Hepatocyte (in vitro differentiated cells): ENCODE measurements around the gene SOCS3. TPM values are rescaled to one million over a fixed set of nuclear protein-coding genes. Genes with fewer than 3 reads are reported as not detected.

Experiments
- DNase-seq: peaks from one replicate; pipeline ENCODE4 v3.0.0-alpha.2; 2016; ENCODE audit warnings: low spot score
- H2AFZ ChIP-seq: fragments of 200-600 bp; sonication (generic); 2 replicates; pipeline ENCODE4 v1.6.0; 2016; ENCODE audit warnings: antibody characterized with exemption, mild to moderate bottlenecking
- H3K27ac ChIP-seq: fragments of 200-600 bp; sonication (generic); 2 replicates; pipeline ENCODE4 v1.5.1; 2016; ENCODE audit warnings: mild to moderate bottlenecking
- H3K27me3 ChIP-seq: fragments of 200-600 bp; sonication (generic); 2 replicates; pipeline ENCODE4 v1.6.1; 2016
- H3K36me3 ChIP-seq: fragments of 200-600 bp; sonication (generic); replicated peaks from 2 replicates; pipeline ENCODE4 v1.5.1; 2016; ENCODE audit warnings: low read depth; ENCODE audit not compliant: insufficient read depth
- H3K4me1 ChIP-seq: fragments of 200-600 bp; sonication (generic); 2 replicates; pipeline ENCODE4 v1.5.1; 2016; ENCODE audit warnings: mild to moderate bottlenecking, moderate library complexity; ENCODE audit not compliant: insufficient read depth
- H3K4me2 ChIP-seq: fragments of 200-600 bp; sonication (generic); 2 replicates; pipeline ENCODE4 v1.6.0; 2016
- H3K4me3 ChIP-seq: fragments of 200-600 bp; sonication (generic); 2 replicates; pipeline ENCODE4 v1.5.1; 2016; ENCODE audit warnings: mild to moderate bottlenecking
- H3K79me2 ChIP-seq: fragments of 200-600 bp; sonication (generic); 2 replicates; pipeline ENCODE4 v1.6.0; 2017; ENCODE audit warnings: mild to moderate bottlenecking
- H3K9me2 ChIP-seq: fragments of 200-600 bp; sonication (generic); replicated peaks from 2 replicates; pipeline ENCODE4 v1.6.0; 2017; ENCODE audit warnings: mild to moderate bottlenecking; ENCODE audit not compliant: insufficient read depth
- H3K9me3 ChIP-seq: fragments of 200-600 bp; sonication (generic); 2 replicates; pipeline ENCODE4 v1.5.1; 2016; ENCODE audit warnings: low read depth, mild to moderate bottlenecking
- H4K20me1 ChIP-seq: fragments of 200-600 bp; sonication (generic); 2 replicates; pipeline ENCODE4 v1.6.0; 2016; ENCODE audit warnings: mild to moderate bottlenecking; ENCODE audit not compliant: insufficient read depth, poor library complexity, severe bottlenecking
- EZH2 ChIP-seq: fragments of 200-600 bp; sonication (generic); IDR thresholded peaks from 2 replicates; pipeline ENCODE4 v1.6.1; 2016; ENCODE audit warnings: antibody characterized with exemption, mild to moderate bottlenecking, borderline replicate concordance
- EZH2phosphoT487 ChIP-seq: fragments of 200-600 bp; sonication (generic); IDR thresholded peaks from one replicate; pipeline ENCODE4 v1.6.1; 2018; ENCODE audit warnings: antibody characterized with exemption, mild to moderate bottlenecking, low read depth, moderate library complexity; ENCODE audit not compliant: unreplicated experiment, severe bottlenecking
- WGBS: methylation state at CpG from one replicate; pipeline ENCODE4 v1.1.6; 2016; ENCODE audit warnings: low lambda C conversion rate; ENCODE audit errors: missing lambda C conversion rate; 5-methylcytosine and 5-hydroxymethylcytosine counted together
- polyA plus RNA-seq: library from polyadenylated mRNA; unstranded; fragments of >200 nt; fragmentation: Nextera tagmentation; extraction: Ambion mirVana; gene quantifications from 2 replicates; pipeline ENCODE4 v1.2.1, GENCODE V29; 2016
- total RNA-seq: library from RNA; depleted of rRNA; stranded (reverse); fragments of >200 nt; gene quantifications from 2 replicates; pipeline ENCODE4 v1.2.3, GENCODE V29; 2014
- TF ChIP-seq, protein P1 (sequence below): fragments of 200-600 bp; sonication (generic); IDR thresholded peaks from 2 replicates; pipeline ENCODE4 v1.5.1; 2016; ENCODE audit warnings: antibody characterized with exemption, mild to moderate bottlenecking; ENCODE audit not compliant: poor library complexity

SOCS3 gene
- total and polyA plus RNA-seq, 2 experiments from 2014 or later = 172 to 181 TPM

GRCh38 chr17:78330570-78331224 lies 29.2 kb downstream of the SOCS3 start:
- 64% methylated on average over 13 of the region's 13 CpGs for WGBS
- Histone ChIP-seq H3K27ac (no peak overlapping the region), H3K36me3 (no peaks in the 10 kb centered on the region), H3K79me2 (no peaks in the 10 kb centered on the region), H3K4me3 (no peak overlapping the region), H3K4me2 (no peak overlapping the region), H3K9me3 (no peaks in the 10 kb centered on the region), H4K20me1 (no peaks in the 10 kb centered on the region), H3K9me2 (no peaks in the 10 kb centered on the region), H3K4me1 (peaks cover 6% of the 10 kb centered on the region), H3K27me3 (no peaks in the 10 kb centered on the region), H2AFZ (no peak overlapping the region)
- TF ChIP-seq, protein P1, sequence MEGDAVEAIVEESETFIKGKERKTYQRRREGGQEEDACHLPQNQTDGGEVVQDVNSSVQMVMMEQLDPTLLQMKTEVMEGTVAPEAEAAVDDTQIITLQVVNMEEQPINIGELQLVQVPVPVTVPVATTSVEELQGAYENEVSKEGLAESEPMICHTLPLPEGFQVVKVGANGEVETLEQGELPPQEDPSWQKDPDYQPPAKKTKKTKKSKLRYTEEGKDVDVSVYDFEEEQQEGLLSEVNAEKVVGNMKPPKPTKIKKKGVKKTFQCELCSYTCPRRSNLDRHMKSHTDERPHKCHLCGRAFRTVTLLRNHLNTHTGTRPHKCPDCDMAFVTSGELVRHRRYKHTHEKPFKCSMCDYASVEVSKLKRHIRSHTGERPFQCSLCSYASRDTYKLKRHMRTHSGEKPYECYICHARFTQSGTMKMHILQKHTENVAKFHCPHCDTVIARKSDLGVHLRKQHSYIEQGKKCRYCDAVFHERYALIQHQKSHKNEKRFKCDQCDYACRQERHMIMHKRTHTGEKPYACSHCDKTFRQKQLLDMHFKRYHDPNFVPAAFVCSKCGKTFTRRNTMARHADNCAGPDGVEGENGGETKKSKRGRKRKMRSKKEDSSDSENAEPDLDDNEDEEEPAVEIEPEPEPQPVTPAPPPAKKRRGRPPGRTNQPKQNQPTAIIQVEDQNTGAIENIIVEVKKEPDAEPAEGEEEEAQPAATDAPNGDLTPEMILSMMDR = no peak
- no peak for TF ChIP-seq EZH2
- TF ChIP-seq EZH2phosphoT487 = no peak
- no peak for DNase-seq

DNA sequence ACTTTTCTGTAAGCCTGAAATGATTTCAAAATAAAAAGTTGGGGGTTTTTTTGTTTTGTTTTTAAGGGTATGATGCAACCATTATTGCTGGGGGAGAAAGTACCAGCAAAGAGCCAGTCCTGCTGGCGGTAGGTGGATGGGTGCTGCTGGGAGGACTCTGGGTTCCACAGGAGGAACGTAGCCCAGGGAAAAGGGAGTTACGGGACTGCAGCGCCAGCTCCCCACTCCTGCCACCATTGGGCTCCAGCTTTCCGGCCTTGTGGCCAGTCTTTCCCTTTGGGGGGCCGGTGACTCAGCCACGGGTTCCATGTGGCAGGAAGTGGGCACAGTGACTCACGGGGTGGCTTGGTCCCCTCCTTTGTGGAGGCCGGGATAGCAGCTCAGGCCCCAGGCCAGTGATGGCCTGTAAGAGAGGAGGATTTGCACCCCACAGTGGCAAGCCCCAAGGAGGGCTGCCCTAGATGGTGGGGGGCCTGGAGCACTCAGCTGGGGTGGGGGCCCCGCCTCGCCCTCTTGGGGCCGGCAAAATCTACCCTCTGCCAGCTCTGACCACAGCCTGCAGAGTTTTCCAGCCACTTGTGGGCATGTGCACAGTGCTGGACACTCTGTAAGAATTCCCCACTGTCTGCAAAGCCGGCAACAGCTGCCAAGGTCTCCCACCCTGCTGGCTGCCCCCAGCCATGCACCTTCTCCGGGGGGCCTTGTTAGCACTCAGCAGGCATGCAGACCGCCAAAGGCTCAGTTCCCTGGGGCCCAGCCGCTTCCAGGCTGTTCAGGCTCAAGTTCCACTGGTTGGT lies 30.4 kb downstream of the SOCS3 start:
- no peaks in the 10 kb centered on the region for H4K20me1 ChIP-seq
- TF ChIP-seq EZH2phosphoT487 (no peak), EZH2 (no peak)
- TF ChIP-seq, protein P1 = no peak
- no peak for DNase-seq
- no peak overlapping the region for H2AFZ ChIP-seq
- no peak overlapping the region for H3K27ac ChIP-seq
- WGBS = 86% methylated on average over 15 of the region's 16 CpGs
- H3K27me3 ChIP-seq = no peaks in the 10 kb centered on the region
- H3K9me3 ChIP-seq = no peaks in the 10 kb centered on the region
- no peaks in the 10 kb centered on the region for H3K36me3 ChIP-seq
- peaks cover 15% of the 10 kb centered on the region for H3K4me1 ChIP-seq
- no peak overlapping the region for H3K4me3 ChIP-seq
- no peak overlapping the region for H3K4me2 ChIP-seq
- H3K79me2 ChIP-seq = no peaks in the 10 kb centered on the region
- H3K9me2 ChIP-seq = no peaks in the 10 kb centered on the region

DNA sequence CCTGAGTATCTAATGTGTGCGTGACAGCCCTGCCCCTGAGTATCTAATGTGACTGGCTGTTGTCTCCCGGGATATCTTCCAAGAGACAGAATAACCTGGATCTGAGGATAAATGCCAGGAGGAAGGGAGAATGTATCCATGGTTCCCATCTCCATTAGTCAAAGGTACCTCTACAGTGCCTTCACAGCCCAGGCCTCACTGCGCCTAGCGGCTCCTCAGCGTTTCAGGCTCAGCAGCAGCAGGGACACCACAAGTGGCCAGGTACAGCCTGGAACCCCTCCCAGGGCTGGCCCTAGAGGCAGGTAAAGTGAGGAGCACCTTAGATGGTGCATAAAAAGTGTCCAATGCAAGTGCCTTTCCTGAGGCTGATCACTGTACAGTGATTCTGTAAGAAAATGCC lies 32.0 kb downstream of the SOCS3 start:
- Histone ChIP-seq H3K4me2 (no peak overlapping the region), H3K79me2 (no peaks in the 10 kb centered on the region), H3K27ac (no peak overlapping the region), H3K27me3 (no peaks in the 10 kb centered on the region), H3K9me2 (no peaks in the 10 kb centered on the region), H3K36me3 (no peaks in the 10 kb centered on the region), H3K4me1 (peaks cover 24% of the 10 kb centered on the region), H3K9me3 (no peaks in the 10 kb centered on the region), H4K20me1 (no peaks in the 10 kb centered on the region), H3K4me3 (no peak overlapping the region), H2AFZ (no peak overlapping the region)
- WGBS = 87% methylated on average over 5 of the region's 5 CpGs
- TF ChIP-seq EZH2phosphoT487 (no peak), EZH2 (no peak)
- TF ChIP-seq, protein P1 = no peak
- DNase-seq = no peak
